HG03045 (cell line): ENCODE measurements around the gene MTFP1.
"Not testable (repeated sequence)": the region's sequence is repeated elsewhere in the genome, so short reads cannot be mapped to it uniquely, and the experiment has no call there.

Source experiments
- ATAC-seq: cut with Tn5 transposase; IDR thresholded peaks from one replicate; pipeline ENCODE4 v1.9.1; 2021; ENCODE audit warnings: mild to moderate bottlenecking, moderate library complexity; ENCODE audit not compliant: unreplicated experiment

Gene MTFP1

DNA sequence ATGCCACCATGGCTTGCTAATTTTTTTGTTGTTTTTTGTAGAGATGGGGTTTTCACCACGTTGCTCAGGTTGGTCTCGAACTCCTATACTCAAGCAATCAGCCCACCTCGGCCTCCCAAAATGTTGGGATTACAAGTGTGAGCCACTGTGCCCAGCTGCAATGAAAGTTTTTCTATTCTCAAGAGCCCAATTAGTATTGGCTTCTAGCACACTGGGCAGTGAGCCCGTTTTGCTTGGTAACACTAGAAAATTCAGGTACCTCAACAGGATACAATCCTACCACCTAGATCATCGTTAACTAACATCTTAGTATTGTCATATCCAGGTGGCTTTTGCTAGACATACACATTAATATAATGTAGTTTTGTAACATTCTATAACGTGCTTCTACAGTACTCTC, 27.3 kb downstream of the MTFP1 start:
- ATAC-seq, result no peak

DNA sequence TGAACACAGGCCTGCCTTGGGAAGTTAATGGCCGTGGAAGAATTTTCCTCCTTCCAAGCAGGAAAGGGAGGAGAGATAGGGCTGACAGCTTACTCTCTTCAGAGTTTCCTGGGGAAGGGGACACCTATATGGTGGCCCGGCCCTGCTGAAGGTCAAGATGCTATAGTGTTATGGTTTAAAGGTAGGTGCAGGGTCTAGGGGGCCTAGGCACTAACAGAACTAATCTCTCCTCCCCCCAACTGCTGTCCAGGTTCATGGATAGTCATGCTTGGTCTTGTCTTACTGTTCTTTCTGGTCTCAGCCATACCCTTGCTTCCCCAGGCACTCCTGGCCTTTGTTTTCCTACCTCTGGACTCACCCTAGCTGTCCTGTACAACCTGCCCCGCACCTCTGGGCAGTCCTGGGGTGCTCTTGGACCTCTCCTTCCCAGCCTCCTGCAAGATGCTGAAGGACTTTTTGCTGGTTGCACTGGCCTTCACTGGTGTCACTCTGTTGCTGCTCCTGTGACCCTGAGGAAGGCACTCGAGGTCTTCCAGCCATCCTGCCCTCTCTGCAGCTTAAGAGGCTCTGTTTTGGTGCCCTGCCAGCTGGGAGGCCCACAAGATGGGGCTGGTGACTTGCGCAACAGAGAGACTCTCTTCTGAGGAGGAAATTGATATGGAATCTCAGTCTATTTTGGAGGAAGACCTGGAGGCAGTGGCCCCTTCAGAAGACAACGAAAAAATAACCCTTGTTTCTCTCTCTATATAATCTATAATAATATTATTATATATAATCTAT, 28.4 kb downstream of the MTFP1 start:
- no peak for ATAC-seq

DNA sequence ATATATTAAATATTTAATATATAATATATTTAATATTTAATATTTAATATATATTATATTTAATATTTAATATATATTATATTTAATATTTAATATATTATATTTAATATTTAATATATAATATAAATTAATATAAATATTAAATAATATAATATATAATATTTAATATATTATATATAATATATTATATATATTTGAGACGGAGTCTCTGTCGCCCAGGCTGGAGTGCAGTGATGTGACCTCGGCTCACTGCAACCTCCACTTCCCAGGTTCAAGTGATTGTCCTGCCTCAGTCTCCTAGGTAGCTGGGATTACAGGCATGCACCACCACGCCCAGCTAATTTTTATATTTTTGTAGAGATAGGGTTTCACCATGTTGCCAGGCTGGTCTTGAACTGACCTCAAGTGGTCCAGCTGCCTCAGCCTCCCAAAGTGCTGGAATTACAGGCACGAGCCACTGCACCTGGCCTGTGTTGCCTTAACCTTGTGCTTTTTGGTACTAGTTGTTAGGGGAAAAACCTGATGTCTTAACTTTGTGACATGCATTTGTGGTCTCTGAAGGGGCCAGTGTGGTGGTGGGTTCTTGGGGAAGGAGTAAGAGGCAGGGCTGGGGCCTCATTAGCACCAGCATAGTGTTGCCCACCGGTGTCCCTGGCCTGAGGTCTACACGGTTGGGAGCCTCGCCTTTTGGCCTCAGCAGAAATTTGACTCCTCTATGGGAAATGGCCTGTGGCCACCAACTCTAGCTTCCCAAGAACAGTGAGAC, 29.7 kb downstream of the MTFP1 start:
- ATAC-seq, result no peak

DNA sequence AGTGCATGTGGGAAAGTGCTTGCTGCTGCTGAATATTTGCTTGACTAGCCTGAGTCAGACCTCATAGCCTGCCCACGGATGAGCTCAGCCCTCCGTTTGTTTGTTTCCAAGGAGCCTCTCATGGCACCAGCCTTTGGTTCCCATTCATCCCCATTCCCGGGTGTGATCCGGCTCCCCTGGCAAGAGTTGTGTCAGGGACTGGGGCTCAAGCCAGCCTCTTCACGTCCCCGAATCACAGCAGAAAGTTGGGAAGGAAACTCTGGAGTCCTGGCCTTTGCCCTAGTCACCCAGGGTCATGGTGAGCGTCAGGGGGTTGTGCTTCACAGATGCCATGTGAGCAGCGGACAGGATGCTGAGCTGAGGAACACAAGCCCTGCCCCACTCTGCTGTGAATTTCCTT, 32.4 kb downstream of the MTFP1 start:
- ATAC-seq, result no peak

DNA sequence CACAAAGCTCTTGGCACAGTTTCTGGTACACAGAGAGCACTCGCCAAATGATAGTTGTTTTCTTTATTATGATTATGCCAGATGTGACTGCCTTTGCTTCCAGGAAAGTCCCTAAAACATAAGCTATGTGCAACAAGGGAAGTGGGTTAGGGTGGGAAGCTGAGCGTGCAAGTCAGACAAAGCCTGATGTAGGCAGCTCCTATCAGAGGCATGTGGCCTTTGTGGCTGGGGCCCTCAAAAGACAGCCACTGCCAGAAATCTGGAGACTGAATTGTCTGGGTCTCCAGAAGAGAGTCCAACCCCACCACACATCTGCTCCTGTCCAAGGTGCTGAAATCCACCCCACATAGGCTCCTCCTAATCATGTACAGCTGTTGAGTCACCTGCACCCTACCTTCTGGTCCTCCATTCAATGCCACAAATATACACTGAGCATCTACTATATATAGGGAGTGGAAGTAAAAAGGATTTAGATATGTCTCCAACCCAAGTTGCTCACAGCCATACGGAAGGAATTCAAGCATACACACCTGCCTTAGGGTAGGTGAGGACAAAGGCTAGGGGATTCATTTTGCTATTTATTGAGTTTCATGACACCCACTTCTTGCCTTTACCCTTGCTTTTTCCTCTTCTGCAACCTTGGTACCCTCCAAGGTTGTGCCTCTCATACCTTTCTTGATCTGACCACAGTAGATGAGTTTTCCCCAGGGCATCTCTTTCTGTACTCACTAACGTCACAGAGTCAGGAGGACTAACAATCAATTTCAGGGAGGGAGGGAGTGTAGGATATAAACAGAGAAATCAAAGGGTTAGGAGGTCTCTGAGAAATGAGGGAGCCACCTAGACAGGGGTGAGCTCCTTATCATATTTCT, 33.8 kb downstream of the MTFP1 start:
- ATAC-seq, result no peak

- no peak for ATAC-seq
These were observed 34.6 kb downstream of the MTFP1 start for GRCh38 chr22:30460147-30460546.

DNA sequence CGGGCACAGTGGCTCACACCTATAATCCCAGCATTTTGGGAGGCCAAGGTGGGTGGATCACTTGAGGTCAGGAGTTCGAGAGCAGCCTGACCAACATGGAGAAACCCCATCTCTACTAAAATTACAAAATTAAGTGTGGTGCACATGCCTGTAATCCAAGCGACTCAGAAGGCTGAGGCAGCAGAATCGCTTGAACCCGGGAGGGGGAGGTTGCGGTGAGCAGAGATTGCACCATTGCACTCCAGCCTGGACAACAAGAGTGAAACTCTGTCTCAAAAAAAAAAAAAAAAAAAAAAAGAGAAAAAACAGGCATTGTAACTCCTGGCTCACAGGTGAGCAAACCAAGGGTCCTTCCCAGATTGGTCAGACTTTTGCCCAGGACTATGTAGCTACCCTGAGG, 35.0 kb downstream of the MTFP1 start:
- not testable (repeated sequence) for ATAC-seq

- no peak for ATAC-seq
These were observed 43.6 kb downstream of the MTFP1 start for GRCh38 chr22:30469165-30469564.

DNA sequence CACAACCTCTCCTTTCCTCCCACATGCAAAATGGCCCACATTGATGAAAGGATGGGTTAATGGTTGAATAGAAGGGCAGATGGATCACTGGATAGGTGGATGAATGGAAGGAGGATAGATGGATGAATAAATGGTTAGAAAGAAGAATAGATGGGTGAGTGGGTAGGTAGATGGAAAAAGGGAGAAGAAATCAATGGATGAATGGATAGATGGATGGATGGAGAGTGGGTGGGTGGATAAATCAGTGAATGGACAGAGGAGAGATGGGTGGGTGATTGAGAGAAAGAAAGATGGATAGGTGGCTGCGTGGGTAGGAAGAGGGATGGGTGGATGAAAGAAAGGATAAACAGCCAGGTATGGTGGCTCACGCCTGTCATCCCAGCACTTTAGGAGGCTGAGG, 45.1 kb downstream of the MTFP1 start:
- no peak for ATAC-seq

- no peak for ATAC-seq
These were observed 46.2 kb downstream of the MTFP1 start, which contains the start of gene SEC14L3 for GRCh38 chr22:30471616-30472318. TSS of gene SEC14L3 (minus strand) at chr22:30472017. CDS start at chr22:30471958, 59 bp downstream.

DNA sequence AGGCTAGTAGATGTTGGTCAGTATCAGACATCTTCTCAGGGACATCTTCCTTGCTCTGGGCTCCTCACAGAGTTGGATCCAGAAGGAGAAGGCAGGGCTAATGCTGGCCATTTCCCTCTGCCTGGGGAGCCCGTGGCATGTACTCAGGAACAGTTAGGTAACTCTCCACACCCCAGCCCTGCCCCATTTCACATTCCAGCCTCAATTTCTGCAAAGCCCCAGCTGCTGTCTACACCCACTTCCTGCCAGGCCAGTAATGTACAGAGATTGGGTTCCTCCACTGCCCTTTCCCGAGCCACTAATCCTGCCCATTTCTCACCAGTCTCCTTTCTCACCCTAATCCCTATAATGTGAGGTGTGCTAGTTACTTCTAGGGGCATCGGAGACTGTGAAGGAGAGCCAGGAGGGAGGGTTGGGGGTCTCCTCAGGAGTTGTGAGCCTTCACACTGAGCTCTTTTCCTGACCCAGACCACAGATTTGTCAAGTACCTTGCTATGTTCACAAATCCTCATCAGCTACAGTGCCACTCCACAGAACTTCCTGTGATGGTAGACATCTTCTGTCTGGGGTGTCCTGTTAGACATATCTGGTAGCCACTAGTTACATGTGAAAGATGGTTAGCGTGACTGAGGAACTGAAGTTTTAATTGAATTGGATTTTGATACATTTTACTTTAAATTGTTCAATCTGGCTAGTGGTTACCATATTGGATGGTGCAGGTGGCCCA, 47.6 kb downstream of the MTFP1 start:
- ATAC-seq, result no peak

DNA sequence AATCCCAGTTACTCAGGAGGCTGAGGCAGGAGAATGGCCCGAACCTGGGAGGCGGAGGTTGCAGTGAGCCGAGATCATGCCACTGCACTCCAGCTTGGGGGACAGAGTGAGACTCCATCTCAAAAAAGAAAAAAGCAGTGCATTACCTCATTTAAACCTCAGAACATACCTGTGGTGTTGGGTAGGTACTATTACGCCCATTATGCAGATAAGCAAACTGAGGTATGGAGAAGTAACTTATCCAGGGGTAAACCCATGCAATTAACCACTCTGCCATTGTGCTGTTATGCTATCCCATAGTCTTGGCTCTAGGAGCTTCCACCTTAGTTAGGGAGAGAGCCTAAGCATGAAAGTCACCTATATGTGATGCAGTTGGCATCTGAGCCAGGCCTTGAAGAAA, 48.6 kb downstream of the MTFP1 start:
- no peak for ATAC-seq

DNA sequence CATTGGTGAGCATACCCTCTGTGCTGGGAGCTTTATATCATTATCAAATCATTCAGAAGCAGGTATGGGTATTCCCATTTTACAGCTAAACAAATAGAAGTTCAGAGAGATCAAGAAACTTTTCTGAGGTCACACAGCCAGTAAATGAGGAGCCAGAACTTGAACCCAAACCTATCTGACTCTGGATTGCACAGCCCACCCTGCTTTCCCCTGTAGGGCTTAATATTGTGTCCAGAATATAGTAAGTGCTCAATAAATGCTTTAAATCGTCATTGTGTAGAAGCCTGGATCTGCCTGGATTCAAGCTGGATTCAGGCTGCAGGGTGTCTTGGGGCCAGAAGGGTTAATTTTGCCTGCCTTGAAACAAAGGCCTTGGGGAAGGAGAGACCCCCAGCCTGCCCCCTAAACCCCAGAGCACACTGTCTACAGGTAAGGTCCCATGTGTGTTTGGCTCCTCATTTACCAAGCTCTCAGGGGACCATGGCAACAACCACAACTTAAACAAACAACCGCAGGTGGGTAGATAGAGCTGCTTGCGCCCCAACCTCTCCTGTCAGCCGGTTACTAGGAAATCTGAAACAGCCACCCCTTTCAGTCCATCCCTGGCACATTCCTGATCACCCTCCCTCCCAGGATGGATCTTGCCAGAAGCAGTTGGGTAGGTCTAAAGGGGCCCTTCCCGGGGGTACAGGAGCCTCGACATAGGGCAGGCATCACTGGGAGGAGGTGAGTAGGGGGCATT, 49.3 kb downstream of the MTFP1 start:
- no peak for ATAC-seq
